Measurements from ENCODE around the gene GMEB2.

DNA sequence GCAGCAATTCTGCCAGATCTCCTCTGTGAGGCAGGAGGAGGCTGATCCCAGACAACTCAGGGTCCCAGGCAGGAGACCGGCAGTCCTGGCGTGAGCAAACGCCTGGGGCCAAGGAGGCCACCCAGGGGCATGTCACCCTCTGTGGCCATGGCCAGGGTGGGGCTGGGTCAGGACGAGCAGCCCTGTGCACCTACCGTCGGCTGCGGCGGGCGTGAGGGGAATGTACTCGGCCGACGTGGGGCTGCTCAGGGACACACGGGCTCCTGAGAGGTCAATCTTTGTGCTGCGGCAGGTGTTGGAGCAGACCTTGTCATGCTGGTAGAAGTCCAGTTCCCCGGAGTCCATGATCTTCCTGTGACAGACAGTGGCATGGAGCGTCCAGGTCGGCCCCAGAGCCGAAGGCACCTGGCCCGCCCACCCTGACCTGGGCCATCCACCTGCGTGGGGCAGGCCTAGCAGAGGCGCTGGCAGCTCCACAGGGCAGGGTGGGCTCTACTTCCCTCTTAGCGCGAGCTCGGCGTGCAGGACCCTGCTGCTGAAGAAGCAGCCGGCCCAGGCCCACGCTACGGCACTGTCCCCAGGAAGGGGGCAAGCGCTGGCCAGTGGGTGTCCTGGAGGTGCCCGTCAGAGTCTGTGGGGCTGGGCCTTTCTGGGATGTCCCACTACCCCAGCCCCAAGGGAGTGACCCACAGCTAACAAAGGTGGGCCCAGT is 31.3 kb downstream of the GMEB2 start:
- TF ChIP-seq POLR2A (IDR thresholded peaks at IDR 0.05): no peak
- TF ChIP-seq, protein P1, sequence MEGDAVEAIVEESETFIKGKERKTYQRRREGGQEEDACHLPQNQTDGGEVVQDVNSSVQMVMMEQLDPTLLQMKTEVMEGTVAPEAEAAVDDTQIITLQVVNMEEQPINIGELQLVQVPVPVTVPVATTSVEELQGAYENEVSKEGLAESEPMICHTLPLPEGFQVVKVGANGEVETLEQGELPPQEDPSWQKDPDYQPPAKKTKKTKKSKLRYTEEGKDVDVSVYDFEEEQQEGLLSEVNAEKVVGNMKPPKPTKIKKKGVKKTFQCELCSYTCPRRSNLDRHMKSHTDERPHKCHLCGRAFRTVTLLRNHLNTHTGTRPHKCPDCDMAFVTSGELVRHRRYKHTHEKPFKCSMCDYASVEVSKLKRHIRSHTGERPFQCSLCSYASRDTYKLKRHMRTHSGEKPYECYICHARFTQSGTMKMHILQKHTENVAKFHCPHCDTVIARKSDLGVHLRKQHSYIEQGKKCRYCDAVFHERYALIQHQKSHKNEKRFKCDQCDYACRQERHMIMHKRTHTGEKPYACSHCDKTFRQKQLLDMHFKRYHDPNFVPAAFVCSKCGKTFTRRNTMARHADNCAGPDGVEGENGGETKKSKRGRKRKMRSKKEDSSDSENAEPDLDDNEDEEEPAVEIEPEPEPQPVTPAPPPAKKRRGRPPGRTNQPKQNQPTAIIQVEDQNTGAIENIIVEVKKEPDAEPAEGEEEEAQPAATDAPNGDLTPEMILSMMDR (IDR thresholded peaks at IDR 0.05): no peak
